Hematopoietic multipotent progenitor cell treated with erythropoietin and hydrocortisone succinate and interleukin-3 and kit ligand, for 15 days (in vitro differentiated cells): Measurements from ENCODE around the gene GALNT14.

ENCODE experiments used
- DNase-seq: peaks from one replicate; pipeline ENCODE4 v3.0.0-alpha.2; 2015; ENCODE audit warnings: low spot score

GALNT14 gene

DNA sequence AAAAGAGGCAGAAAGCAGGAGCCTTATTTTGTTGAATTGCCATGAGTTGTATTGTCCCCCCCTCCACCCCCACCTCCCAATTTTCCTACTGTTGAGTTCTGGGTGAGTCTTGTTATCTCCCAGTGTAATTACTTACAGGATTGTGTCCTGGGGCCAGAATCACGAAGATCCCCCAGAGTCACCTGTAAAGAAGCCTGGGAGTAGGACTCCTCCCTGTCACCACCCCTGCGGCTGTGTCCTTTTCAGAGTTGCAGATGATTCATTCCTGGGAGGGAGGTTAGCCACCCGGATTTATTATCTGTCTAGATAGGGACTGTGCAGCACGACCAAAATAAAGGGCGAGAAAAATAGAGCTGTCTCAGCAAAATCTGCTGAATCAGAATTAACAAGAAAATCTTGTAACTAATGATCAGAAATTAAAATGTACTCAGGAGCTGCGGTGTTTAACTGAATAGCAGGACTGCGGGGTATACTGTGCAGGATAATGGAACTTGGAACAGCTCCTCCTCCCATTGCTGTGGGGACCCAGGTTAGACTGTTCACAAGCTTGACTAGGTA, 249.3 kb downstream of the GALNT14 start:
- no peak for DNase-seq

DNA sequence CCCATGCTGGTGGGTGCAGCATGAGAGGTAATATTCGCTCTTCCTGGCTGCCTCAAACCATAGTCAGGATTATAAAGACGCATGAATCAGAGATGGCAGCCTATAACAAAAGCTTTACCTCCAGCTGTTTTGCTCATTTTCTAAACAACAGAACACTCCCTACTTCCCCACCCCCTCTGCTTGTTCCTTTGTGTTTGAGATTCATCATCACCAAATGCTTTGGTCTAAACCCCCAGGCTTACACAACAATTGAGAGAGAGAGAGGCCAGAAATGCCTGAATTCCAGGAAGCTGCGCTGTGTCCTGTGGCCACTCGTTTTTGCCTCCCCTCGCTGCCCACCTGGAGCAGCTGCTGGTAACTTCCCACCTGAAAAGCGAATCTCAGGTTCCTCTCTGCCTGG, 252.2 kb downstream of the GALNT14 start:
- DNase-seq, result no peak

GRCh38 chr2:30883822-30884221, 254.4 kb downstream of the GALNT14 start:
- DNase-seq, result no peak

GRCh38 chr2:30883184-30883583, 255.1 kb downstream of the GALNT14 start:
- no peak for DNase-seq

GRCh38 chr2:30880516-30880915, 257.7 kb downstream of the GALNT14 start:
- no peak for DNase-seq

DNA sequence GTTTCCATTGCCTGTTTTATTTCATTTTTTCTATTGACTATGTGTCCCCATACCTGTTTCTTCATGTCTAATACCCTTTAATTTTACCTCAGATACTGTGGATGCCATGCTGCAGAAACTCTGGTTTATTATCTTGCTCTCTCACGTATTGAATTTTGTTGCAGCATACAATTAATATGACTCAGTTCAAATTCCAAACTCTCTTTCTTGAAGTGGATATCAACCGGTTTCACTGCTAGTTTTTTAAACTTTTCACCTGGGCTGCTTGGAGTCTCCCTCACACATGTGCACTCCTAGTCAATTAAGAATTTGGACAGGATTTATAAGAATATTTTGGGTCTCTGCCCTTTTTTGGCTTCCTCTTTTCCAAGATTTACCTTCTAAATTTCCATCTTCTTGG, 260.4 kb downstream of the GALNT14 start:
- no peak for DNase-seq

DNA sequence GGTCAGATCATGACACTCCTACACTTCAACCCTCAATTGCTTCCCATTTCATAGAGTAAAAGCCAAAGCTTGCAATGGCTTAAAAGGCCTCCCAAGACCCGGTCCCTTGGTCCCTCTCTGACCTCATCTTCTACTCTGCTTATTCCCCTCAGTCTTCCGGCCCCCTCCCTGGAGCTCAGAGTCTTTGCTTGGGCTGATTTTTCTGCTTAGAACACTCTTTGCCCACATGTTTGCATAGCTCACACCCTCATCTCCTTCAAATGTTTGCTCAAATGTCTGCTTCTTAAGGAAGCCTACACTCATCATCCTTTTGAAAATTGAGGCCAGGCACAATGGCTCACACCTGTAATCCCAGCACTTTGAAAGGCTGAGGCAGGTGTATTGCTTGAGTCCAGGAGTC, 265.4 kb downstream of the GALNT14 start:
- no peak for DNase-seq

DNA sequence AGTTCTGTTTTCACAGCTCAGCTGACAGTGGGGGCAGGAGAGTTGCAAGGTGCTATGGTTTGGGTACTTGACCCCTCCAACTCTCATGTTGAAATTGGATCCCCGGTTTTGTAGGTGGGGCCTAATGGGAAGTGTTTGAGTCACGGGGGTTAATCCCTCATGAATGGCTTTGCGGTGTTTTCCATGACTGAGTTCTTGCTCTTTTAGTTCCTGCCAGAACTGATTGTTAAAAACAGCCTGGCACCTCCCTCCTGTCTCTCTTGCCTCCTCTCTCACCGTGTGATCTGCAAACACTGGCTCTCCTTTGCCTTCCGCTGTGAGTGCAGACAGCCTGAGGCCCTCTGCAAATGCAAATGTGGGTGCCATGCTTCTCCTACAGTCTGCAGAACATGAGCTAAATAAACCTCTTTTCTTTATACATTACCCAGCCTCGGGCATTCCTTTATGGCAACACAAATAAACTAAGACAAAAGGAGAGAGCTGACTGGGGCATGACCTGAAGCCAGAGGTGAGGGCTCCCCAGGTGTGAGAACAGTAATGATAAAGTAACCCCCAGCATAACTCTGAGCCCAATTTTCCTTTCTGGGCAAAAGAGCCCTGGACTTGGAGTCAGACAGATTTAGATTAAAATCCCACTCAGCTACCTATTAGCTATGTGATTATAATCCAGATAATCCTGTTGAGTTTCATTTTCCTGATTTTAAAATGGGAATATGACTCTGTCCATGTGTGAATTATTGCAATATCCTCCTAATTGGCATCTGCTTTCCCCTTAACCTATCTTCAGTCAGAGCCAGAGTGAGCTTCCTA, 266.1 kb downstream of the GALNT14 start:
- DNase-seq, result no peak

DNA sequence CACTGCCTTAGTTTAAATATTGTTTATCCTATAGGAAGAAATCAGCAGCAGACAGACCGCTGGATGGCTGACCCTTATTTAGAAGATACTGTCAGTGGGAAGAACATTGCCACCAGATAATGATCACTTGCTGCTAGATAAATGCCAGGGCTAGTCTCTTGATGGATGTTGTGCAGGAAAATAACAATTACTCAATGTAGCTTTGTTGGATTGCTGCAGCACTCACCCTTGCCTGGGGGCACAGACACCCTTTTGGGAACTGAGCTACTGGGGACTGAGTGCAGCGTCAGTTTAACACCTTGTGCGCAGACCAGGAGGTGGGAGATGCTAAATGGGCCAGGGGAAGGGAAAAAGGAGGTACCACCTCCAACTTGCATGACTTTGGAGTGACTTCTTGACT, 266.8 kb downstream of the GALNT14 start:
- DNase-seq, result no peak

DNA sequence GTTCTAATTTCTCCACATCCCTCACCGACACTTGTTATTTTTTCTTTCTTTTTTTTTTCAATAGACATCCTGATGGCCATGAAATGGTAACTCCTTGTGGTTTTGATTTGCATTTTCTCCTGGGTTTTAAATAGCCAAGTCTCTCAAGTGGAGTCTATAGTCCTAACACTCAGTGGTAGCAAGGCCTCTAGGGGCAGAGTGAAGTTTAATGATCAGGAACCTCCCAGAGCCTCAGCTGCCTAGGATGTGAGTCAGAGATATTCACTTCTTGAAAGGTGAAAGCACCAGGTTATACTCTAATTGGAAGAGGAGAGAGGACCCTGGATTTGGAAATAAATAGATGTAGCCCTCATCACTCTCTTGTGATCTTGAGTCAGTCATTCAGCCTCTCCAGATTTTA, 268.3 kb downstream of the GALNT14 start:
- DNase-seq, result no peak

GRCh38 chr2:30867385-30867784, 270.9 kb downstream of the GALNT14 start:
- DNase-seq, result no peak

GRCh38 chr2:30866974-30867373, 271.3 kb downstream of the GALNT14 start:
- no peak for DNase-seq

GRCh38 chr2:30865892-30866681, 272.2 kb downstream of the GALNT14 start:
- DNase-seq, result no peak

DNA sequence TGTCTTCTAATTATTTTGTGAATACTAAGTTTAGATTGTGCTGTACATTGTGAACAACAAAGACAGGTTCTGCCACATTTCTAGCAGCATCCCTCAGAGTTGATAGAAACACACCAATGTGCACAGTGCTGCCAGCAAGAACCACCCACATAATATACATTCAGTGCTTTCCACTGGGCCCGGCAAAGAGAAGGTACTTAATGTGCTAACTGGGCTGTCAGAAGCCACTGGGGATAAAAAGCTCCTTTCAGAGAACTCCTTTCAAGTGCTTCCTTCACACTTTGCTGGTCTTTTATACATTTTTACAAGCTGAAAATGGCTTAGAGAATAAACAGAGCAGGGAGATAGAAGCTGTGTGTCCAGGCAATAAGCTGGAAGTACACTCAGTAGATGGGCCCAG, 273.0 kb downstream of the GALNT14 start:
- no peak for DNase-seq

GRCh38 chr2:30862054-30862651, 276.1 kb downstream of the GALNT14 start:
- DNase-seq, result peak; percentile 46

- no peak for DNase-seq
These were observed 277.5 kb downstream of the GALNT14 start for GRCh38 chr2:30860726-30861125.
